DOHH2 (cell line): Measurements from ENCODE around the gene MAN2B2.

Source experiments
- CTCF ChIP-seq: fragments of 200-600 bp; sonication (generic); IDR thresholded peaks from one replicate; pipeline ENCODE4 v1.5.1; 2014; ENCODE audit warnings: antibody characterized with exemption, mild to moderate bottlenecking, low read depth, low read length; ENCODE audit not compliant: poor library complexity, severe bottlenecking
- EZH2phosphoT487 ChIP-seq: fragments of 200-600 bp; sonication (generic); IDR thresholded peaks from 2 replicates; pipeline ENCODE4 v1.6.1; 2017; ENCODE audit warnings: borderline replicate concordance, mild to moderate bottlenecking, antibody characterized with exemption, low read length, moderate library complexity, mixed read lengths

GRCh38 chr4:6619116-6619465 is 44.1 kb downstream of the MAN2B2 start:
- TF ChIP-seq CTCF (no peak), EZH2phosphoT487 (no peak)
